GM08714 (cell line): ENCODE data around the gene KRABD2.
A peak's percentile ranks its signal among the peaks of the same experiment; 100 is the strongest.
"Not testable (repeated sequence)": the region's sequence is repeated elsewhere in the genome, so short reads cannot be mapped to it uniquely, and the experiment has no call there.

ENCODE experiments used
- H3K4me3 ChIP-seq: fragments of 200-500 bp; sonication (Bioruptor generic); 2 replicates; pipeline ENCODE4 v1.5.1; 2014; ENCODE audit warnings: mild to moderate bottlenecking, low read length, inconsistent platforms
- ZNF274 ChIP-seq: IDR thresholded peaks from 2 replicates; pipeline ENCODE4 v1.6.1; 2012; ENCODE audit warnings: mild to moderate bottlenecking, low read depth, low read length

The KRABD2 gene

GRCh38 chr17:8382880-8383142 lies 6.3 kb upstream of the KRABD2 start:
- peak overlapping the region; percentile 96 for H3K4me3 ChIP-seq
- TF ChIP-seq ZNF274, result no peak

- TF ChIP-seq ZNF274, result no peak
- H3K4me3 ChIP-seq, result peak overlapping the region; percentile 96
Observed at GRCh38 chr17:8382052-8382879, 5.8 kb upstream of the KRABD2 start.

- TF ChIP-seq ZNF274, result no peak
- H3K4me3 ChIP-seq, result no peak overlapping the region; the same call in 1 of the 2 replicates
Observed at GRCh38 chr17:8380049-8380448, 3.5 kb upstream of the KRABD2 start.

GRCh38 chr17:8378117-8378516 lies 1.6 kb upstream of the KRABD2 start:
- not testable (repeated sequence) for H3K4me3 ChIP-seq

DNA sequence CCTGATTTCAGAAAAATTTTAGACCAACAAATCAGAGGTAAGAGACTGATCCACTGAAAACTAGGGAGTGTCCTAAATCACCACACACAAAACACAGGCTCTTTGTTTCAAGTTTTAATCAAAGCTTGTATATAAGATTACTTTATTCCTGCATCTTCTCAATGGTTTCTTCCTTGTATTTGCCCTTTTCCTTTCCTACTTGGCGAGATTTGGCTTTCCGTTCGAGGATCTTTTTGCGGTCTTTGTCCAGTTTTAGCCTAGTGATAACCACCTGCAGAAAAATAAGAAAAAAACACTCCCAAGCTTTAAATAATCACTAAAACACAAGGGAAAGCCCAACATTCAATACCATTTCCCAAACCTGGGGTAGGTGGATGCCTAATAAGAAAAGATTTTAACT lies 918 bp upstream of the KRABD2 start:
- no peak overlapping the region for H3K4me3 ChIP-seq
- no peak for TF ChIP-seq ZNF274

DNA sequence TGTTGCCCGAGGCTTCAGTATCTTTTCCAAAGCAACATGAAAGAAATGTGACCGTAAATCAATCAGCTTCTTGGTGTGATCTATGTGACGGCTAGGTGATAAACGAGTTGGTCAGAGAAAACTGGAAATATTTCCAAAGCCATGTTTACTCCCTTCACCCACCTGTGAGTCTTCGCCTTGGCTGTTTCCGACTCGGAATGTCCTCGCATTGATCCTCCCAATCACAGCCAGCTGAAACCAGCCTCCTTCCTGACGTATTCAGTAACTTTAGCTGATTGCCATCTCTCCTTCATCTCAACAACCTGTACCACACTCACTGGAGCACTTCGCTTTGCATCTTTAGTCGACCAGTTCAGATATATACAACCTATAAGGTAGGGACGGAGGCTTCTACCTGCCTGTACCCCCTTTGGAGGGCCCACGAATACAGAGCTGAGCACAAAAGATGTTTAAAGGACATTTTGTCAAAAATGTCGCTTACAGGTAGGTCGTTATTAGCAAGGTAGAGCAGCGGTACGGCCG lies 705 bp downstream of the KRABD2 start:
- H3K4me3 ChIP-seq, result peak overlapping the region; percentile 75

GRCh38 chr17:8373856-8374255 lies 2.6 kb downstream of the KRABD2 start:
- not testable (repeated sequence) for H3K4me3 ChIP-seq

More for the DNA sequence above, 705 bp downstream of the KRABD2 start:
- TF ChIP-seq ZNF274, result no peak

- no peak for TF ChIP-seq ZNF274
- no peak overlapping the region for H3K4me3 ChIP-seq
Observed at GRCh38 chr17:8372422-8372821, 4.1 kb downstream of the KRABD2 start.

- no peak overlapping the region for H3K4me3 ChIP-seq
- no peak for TF ChIP-seq ZNF274
Observed at GRCh38 chr17:8371786-8372185, 4.7 kb downstream of the KRABD2 start.

DNA sequence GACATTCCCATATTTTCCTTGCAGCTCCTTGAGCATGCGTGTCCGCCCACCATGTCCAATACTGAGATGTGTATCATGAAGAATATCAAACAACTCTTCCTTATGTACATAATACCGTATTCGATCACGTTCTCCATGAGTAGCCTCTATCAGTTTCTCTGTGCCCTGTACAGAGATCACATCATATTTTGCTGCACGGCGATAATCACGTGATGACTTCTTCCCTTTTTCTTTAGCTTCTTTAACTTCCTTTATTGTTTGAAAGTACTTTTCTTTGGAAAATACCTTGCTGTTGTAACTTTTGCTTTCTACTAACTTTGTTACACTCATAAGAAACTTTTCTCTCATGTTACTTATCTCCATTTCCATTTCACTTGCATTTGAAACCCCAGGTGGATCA lies 6.6 kb downstream of the KRABD2 start:
- TF ChIP-seq ZNF274, result no peak
- H3K4me3 ChIP-seq, result no peak overlapping the region

- TF ChIP-seq ZNF274, result no peak
Observed at GRCh38 chr17:8368193-8368592, 8.3 kb downstream of the KRABD2 start.

GRCh38 chr17:8366231-8366630 lies 10.3 kb downstream of the KRABD2 start:
- H3K4me3 ChIP-seq, result no peak overlapping the region
- TF ChIP-seq ZNF274, result no peak

More at GRCh38 chr17:8368193-8368592, 8.3 kb downstream of the KRABD2 start:
- H3K4me3 ChIP-seq, result no peak overlapping the region

DNA sequence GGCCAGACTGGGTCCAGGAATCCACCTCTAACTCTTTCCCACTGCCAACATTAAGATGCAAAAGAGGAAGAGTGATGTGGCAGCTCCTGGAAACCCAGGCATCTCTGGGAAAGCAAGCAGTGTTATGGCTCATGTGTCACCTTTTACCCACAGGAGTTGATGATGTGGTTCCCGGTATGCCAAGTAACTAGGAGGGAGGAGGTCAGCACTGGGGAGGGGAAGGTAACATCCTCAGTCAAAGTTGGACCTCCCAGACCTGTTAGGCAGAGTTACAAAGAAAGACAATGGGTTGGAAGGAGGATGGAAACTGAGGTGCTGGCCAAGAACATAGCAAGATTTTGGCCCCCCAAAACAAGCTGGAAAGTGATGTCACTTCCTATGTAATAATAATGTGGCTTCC lies 11.4 kb downstream of the KRABD2 start:
- H3K4me3 ChIP-seq, result no peak overlapping the region
- no peak for TF ChIP-seq ZNF274

DNA sequence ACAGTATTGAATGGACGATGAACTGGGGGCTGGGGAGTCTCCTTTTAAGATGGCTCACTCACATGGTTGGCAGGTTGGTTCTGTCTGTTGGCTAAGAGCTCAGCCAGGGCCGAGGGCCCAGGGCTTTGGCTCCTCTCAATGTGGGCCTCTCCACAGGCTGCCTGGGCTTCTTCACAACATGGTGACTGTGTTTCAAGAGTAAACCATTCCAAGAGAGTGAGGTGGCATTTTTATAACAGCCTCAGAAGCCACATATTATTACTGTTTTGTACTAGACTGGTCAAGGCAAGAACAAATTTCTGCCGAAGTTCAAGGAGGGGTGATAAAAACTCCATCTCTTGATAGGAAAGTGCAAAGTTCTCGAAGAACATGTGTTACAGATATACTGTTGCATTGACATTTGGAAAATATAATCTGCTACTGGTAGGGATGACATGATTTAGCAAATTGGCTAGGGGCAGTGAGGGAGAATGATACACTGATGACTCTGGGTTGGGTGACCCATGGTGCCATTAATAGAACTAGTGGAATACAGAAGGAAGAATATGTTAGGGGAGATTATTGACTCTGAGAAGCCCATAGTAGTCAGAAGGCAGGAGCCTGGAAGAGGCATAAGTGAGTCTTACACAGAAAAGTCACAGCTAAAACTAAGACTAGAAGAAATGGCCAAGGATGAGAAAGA lies 13.7 kb downstream of the KRABD2 start:
- TF ChIP-seq ZNF274, result no peak
- H3K4me3 ChIP-seq, result no peak overlapping the region

GRCh38 chr17:8360751-8361150 lies 15.8 kb downstream of the KRABD2 start:
- no peak overlapping the region for H3K4me3 ChIP-seq
- TF ChIP-seq ZNF274, result no peak
